HUES6 (cell line): Measurements from ENCODE around the gene RHOC.

Source experiments
- H3K27ac ChIP-seq: 2 replicates; pipeline ENCODE4 v1.7.0; 2013; ENCODE audit warnings: low read depth, mild to moderate bottlenecking, low read length, inconsistent platforms
- H3K27me3 ChIP-seq: 2 replicates; pipeline ENCODE4 v1.6.1; 2013; ENCODE audit warnings: low read length; ENCODE audit not compliant: control insufficient read depth, insufficient read depth
- H3K36me3 ChIP-seq: 2 replicates; pipeline ENCODE4 v1.6.1; 2013; ENCODE audit warnings: low read length; ENCODE audit not compliant: control insufficient read depth, insufficient read depth
- H3K4me1 ChIP-seq: 2 replicates; pipeline ENCODE4 v1.6.1; 2013; ENCODE audit warnings: low read length; ENCODE audit not compliant: control insufficient read depth, insufficient read depth
- H3K4me3 ChIP-seq: 2 replicates; pipeline ENCODE4 v1.5.1; 2013; ENCODE audit warnings: low read depth, low read length
- H3K9ac ChIP-seq: one replicate; pipeline ENCODE4 v1.6.1; 2013; ENCODE audit warnings: mild to moderate bottlenecking, low read length
- H3K9me3 ChIP-seq: 2 replicates; pipeline ENCODE4 v1.6.1; 2013; ENCODE audit warnings: low read depth, low read length; ENCODE audit not compliant: control insufficient read depth, insufficient read depth

The RHOC gene

GRCh38 chr1:112674986-112675727, 31.8 kb downstream of the RHOC start:
- peak overlapping the region; percentile 78; the same call in 1 of the 2 replicates for H3K27ac ChIP-seq
- H3K4me1 ChIP-seq = peaks cover 36% of the 10 kb centered on the region
- H3K9me3 ChIP-seq = no peaks in the 10 kb centered on the region
- peak overlapping the region; percentile 89 for H3K9ac ChIP-seq
- peak overlapping the region; percentile 88 for H3K4me3 ChIP-seq
- peaks cover 16% of the 10 kb centered on the region for H3K36me3 ChIP-seq
- peaks cover 24% of the 10 kb centered on the region for H3K27me3 ChIP-seq

DNA sequence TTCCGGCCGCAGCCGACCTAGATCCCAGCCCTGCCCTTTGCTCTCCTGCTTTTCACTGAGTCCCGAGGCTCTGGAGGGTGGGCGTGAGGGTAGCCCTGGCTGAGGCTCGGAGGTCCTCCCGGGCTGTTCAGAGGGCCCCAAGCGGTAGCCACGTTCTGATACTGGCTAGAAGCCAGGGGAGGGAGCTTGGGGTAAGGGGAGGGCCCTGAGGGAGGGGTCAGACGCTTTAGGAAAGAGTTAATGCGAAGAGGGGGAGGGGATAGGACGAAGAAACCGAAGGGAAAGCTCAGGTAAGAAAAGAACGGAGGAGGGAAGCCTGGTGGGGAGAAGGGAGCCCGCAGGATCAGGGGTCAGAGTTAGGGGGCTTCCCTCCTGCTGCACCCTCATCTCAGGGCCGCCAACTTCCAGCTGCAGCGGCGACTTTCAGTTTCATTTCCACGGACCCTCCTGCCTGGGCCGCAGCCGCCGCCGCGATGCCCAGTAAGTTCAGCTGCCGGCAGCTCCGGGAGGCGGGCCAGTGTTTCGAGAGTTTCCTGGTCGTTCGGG, 32.4 kb downstream of the RHOC start, which contains the start of gene MOV10:
MOV10 (plus strand) TSS at position 220 of the 546 bp plus-strand sequence; CDS start at position 474, 254 bp downstream.
- H3K4me1 ChIP-seq = peaks cover 36% of the 10 kb centered on the region
- H3K27ac ChIP-seq = peak within 1 kb of the TSS; percentile 78; the same call in 1 of the 2 replicates
- peaks cover 24% of the 10 kb centered on the region for H3K27me3 ChIP-seq
- peak within 1 kb of the TSS; percentile 88 for H3K4me3 ChIP-seq
- peaks cover 22% of the 10 kb centered on the region for H3K36me3 ChIP-seq
- H3K9me3 ChIP-seq = no peaks in the 10 kb centered on the region
- peak within 1 kb of the TSS; percentile 89 for H3K9ac ChIP-seq

DNA sequence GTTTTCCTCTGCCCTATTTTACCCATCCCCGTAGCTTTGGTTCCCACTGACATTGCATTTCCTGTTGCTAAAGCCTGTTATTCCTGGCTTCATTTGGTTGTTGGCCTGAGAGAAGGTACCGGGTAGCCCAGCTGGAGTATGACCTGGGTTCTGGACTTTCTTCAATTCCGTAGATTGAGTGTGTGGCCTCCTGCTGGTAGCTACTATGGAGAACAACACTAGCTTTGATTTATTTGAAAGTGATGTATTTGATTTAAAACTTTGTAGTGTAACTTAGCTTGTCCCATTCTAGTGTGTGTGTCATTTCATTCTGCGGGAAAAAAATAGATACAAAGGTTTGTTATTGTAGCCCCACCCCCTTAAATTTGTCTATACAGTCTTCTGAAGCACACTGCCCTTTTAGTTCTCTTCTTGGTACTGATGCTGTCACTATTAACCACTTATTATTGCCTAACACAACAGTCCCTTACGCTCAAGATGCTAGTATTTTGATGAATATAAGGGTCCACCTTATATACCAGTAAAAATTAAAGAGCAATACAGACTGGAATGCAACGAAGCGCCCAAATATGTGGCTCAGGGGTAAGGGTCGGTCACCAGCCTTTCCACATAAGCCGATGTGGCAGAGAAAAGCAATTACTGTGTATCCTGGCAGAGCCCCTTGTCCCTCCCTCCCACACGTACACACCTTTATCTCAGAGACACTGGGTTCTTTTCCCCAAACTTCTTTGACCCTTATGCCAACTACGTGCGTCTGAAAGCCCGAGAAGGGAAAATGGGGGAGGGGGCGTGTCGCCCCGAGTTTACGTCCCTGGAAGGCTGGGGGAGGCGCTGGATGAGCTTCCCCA, 33.1 kb downstream of the RHOC start:
- Histone ChIP-seq H3K4me3 (peak overlapping the region; percentile 88), H3K9me3 (no peaks in the 10 kb centered on the region), H3K27ac (no peak overlapping the region), H3K36me3 (peaks cover 29% of the 10 kb centered on the region), H3K27me3 (peaks cover 24% of the 10 kb centered on the region), H3K4me1 (peaks cover 36% of the 10 kb centered on the region), H3K9ac (peak overlapping the region; percentile 89)

DNA sequence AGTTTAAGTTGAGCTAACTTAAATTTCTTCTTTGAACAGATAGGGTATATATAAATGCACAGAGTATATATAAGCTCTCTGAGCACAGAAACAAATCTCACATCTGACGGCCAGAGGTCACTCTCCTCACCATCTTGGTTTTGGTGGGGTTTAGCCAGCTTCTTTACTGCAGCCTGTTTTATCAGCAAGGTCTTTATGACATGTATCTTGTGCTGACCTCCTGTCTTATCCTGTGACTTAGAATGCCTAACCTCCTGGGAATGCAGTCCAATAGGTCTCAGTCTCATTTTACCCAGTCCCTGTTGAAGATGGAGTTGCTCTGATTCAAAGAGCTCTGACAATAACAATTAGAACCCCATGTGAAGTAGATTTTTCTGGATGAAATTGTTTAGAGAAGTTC, 34.1 kb downstream of the RHOC start:
- peaks cover 38% of the 10 kb centered on the region for H3K36me3 ChIP-seq
- no peaks in the 10 kb centered on the region for H3K9me3 ChIP-seq
- H3K27ac ChIP-seq = no peak overlapping the region
- H3K9ac ChIP-seq = no peak overlapping the region
- peaks cover 36% of the 10 kb centered on the region for H3K4me1 ChIP-seq
- H3K27me3 ChIP-seq = peaks cover 24% of the 10 kb centered on the region
- no peak overlapping the region for H3K4me3 ChIP-seq

- peaks cover 17% of the 10 kb centered on the region for H3K27me3 ChIP-seq
- H3K9ac ChIP-seq = peak overlapping the region; percentile 21
- no peak overlapping the region for H3K4me3 ChIP-seq
- H3K36me3 ChIP-seq = peaks cover 47% of the 10 kb centered on the region
- peak overlapping the region; percentile 53; the same call in 1 of the 2 replicates for H3K27ac ChIP-seq
- peaks cover 36% of the 10 kb centered on the region for H3K4me1 ChIP-seq
- H3K9me3 ChIP-seq = no peaks in the 10 kb centered on the region
Measured at GRCh38 chr1:112672009-112672408, 34.9 kb downstream of the RHOC start.

DNA sequence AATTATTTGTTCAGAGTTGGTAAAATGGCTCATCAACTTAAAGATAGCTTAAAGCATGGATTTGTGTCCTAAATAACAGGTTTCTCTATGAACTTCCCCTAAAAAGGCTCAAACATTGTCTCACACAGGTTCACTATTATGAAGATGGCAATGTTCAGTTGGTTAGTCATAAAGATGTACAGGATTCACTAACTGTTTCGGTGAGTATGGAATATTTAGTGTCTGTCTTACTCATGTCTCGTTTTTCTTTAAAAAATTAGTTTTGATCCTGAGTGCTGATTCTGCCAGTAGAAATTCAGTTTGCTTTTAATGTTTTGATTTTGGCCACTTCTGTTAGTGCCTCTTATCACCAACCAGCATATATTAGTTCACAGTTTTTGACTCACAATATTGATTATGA, 40.0 kb downstream of the RHOC start:
- H3K27me3 ChIP-seq = no peaks in the 10 kb centered on the region
- no peak overlapping the region for H3K9ac ChIP-seq
- H3K4me1 ChIP-seq = peaks cover 10% of the 10 kb centered on the region
- H3K27ac ChIP-seq = no peak overlapping the region
- no peak overlapping the region for H3K4me3 ChIP-seq
- peaks cover 90% of the 10 kb centered on the region for H3K36me3 ChIP-seq
- no peaks in the 10 kb centered on the region for H3K9me3 ChIP-seq

- no peak overlapping the region for H3K9ac ChIP-seq
- H3K4me3 ChIP-seq = no peak overlapping the region
- no peaks in the 10 kb centered on the region for H3K4me1 ChIP-seq
- H3K27ac ChIP-seq = no peak overlapping the region
- peaks cover 93% of the 10 kb centered on the region for H3K36me3 ChIP-seq
- H3K9me3 ChIP-seq = no peaks in the 10 kb centered on the region
- no peaks in the 10 kb centered on the region for H3K27me3 ChIP-seq
Measured at GRCh38 chr1:112665857-112666256, 41.1 kb downstream of the RHOC start.

DNA sequence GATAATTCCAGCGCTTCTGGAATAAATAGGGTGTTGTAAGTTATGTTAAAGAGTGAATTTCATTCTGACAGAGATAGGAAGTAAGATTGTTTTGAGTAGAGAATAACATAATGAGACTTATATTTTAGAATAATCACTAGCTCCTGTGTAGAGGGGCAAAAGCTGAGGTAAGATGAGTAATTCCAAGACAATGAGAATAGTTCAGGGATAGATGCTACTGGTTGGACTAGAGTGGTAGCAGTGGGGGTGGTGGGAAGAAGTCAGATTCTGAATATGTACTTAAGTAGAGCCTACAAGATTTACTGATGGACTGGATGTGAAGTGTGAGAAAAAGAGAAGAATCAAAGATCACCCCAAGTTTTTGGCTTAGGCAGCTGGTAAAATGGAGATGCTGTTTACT, 55.7 kb downstream of the RHOC start:
- H3K27ac ChIP-seq = no peak overlapping the region
- no peak overlapping the region for H3K9ac ChIP-seq
- no peak overlapping the region for H3K4me3 ChIP-seq
- no peaks in the 10 kb centered on the region for H3K9me3 ChIP-seq
- H3K4me1 ChIP-seq = no peaks in the 10 kb centered on the region
- peaks cover 68% of the 10 kb centered on the region for H3K36me3 ChIP-seq
- no peaks in the 10 kb centered on the region for H3K27me3 ChIP-seq
